GM19395 (cell line): ENCODE data around the gene WIPI1.

Experiments used
- ATAC-seq: cut with Tn5 transposase; IDR thresholded peaks from one replicate; pipeline ENCODE4 v1.9.1; 2021; ENCODE audit warnings: mild to moderate bottlenecking, moderate library complexity; ENCODE audit not compliant: unreplicated experiment

WIPI1 gene

GRCh38 chr17:68461122-68461539 is 3.8 kb upstream of the WIPI1 start:
- ATAC-seq: no peak

GRCh38 chr17:68460715-68461114 is 3.4 kb upstream of the WIPI1 start:
- ATAC-seq: no peak

- ATAC-seq: no peak
These were observed 2.9 kb upstream of the WIPI1 start for GRCh38 chr17:68460146-68460545.

DNA sequence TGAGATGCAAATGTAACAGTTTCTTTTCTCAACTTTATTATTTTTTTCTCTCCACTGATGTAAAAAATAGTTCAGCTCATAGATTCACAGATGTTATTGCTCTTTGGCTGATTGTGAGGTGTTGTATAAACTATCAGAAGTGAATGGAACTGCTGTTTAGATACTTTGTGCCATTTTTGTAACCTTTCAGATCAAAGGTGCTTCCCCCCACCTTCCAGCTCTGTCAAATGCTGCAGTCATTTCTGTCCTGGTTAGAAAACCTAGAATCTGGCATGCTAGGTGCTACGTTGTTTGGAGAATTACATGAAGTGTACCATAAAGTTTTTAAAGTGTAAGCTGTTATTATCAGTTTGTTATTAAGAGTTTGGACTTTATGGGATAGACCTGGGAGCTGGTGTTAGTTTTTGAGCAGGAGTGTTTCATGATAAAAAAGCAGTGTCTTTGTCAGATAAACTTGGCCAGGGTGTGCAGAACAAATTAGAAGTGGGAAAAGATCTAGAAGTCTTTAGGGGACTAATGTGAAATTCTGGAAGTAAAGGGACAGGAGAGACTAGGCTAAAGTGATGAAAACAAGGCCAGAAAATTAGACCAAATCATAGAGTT is 1.8 kb upstream of the WIPI1 start:
- ATAC-seq: peak; percentile 33

DNA sequence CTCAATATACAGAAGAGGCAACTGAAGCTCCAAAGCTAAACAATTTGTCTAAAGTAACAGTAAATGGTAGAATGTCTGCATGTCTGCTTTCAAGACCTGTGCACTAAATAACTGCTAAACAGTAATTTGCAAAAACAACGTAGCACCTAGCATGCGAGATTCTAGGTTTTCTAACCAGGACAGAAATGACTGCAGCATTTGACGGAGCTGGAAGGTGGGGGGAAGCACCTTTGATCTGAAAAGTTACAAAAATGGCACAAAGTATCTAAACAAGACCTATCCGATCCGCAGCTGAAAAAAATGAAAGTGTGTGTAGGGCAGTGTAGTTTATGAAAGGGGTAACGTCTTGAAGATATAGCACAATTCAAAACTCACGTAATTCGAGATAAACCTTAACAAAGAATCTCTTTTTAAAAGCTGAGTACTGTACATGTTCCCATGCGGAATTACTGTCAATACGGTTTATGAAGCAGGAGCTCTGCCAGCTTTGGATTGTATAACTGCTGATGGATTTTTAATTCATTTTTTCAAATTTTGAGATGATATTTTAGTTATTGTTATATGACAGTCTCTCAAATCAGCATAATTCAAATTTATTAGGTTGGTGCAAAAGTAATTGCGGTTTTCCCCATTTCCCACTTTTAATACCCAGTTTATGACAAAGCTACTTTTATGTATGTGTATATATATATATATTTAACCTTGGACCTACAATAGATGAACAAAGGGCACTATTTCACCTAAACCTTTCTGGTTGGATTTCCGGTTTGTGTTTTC is 1.2 kb upstream of the WIPI1 start:
- ATAC-seq: no peak

- peak; percentile 70 for ATAC-seq
These were observed 403 bp upstream of the WIPI1 start for GRCh38 chr17:68457539-68458259.

- no peak for ATAC-seq
These were observed 743 bp downstream of the WIPI1 start for GRCh38 chr17:68456339-68457167.

DNA sequence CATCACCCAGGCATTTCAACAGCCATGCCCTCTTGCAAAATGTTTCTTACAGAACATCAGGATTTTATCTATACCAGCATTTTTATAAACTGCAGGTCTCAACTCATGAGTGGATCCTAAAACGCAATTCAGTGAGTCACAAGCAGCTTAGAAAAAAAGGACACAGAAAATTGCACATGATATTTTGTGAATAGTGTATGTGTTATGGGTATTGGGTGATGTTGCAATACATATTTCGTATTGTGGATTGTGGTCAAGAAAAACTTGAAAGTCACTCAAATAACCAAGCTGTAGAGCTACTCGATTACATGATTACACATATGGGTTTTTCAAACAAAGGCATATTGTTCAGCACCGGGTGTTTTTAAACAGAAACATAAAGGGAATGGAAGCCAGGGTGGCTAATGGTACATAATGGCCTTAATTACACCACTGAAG is 1.4 kb downstream of the WIPI1 start:
- ATAC-seq: no peak

DNA sequence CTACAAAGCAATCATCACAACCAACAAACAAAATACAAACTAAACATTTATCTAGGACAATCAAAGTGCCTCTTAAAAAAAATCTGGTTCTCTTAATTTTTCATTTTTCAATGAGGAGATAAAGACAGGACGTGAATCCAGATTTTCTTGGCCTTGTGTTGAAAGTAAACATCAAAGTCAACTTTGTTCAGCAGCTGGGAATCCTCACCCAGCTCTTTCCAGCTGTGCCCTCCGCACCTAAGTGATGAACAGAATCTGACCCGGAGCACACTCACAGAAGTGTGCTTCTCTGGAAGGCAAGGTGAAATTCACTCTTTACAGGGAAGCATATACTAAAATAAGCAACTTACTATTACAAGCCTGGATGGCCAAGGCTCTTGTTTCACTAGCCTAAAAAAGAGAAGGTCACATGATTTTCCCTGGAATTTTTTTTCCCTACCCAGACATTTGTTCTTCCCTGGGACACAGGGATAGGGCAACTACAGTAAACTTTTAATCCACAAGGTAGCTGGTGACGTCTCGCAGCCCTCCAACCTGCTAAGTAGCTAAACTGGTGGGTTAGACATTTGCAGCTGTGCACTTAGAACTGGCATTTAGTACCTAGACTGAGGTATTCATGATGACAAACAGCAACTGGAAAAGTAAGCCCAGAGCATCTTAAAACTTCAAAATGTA is 3.2 kb downstream of the WIPI1 start:
- ATAC-seq: no peak

DNA sequence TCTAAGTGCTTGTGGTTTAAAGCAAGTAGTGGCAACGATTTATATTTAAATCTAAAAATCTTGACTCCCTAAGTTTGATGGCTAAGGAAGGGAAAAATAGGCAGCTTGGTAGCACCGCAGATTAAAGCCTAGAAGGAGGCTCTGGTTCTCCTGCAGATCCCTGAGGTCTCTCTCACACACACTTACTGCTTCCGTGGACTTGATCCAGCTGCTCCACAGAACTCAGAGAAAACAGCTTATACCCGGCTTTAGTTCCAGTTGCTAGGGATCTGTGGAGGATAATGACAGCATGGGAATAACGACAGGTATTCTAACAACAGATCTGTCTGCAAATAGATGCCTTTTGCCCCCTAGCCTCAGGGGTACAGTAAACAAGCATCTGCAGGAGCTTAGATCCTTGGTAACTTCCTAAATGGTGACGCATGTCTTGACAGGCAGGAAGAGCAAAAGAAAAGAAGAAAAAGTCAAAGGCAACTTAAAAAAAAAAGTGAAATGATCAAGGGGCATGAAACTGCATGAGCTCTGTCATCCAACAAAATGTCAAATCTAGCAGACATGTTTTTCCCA is 4.5 kb downstream of the WIPI1 start:
- no peak for ATAC-seq

- no peak for ATAC-seq
These were observed 5.5 kb downstream of the WIPI1 start for GRCh38 chr17:68451670-68452354.

DNA sequence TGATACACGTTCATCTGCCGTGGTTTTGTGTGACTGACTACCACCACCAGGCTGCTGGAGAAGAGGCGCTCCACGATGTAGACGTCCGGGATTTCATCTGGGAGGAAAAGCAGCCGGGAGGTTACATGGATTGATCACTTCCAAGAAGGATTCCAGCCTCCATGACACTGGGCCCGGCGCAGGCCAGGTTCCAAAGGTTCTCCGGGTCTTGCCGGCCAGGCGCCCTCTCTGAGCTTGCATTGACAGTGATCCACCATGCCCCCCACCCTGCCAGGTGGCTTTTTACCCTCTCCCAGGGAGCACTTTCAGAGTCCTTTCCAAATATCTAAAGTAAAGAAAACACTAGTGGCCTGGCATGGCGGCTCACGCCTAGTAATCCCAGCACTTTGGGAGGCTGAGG is 6.5 kb downstream of the WIPI1 start:
- no peak for ATAC-seq

GRCh38 chr17:68450391-68450790 is 6.9 kb downstream of the WIPI1 start:
- no peak for ATAC-seq

- ATAC-seq: no peak
These were observed 8.1 kb downstream of the WIPI1 start for GRCh38 chr17:68449021-68449739.

DNA sequence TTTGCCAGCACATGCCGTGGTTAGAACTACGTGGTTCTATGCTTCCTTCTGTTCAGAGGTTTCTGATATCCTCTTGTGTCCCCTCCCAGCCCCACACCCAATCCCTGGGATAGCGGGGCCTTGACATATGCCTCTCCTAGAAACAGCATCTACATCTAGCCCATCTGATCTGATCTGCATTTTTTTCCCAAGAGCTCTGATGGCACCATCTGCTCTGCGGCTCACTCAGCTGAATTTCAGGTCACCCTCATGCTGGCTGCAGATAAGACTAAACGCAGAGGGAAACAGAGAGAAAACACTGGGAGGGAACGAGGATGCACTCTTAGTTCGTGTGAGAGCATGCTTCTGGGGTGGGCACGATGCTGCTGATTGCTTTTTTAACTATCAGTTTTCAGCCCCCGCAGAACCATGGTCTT is 10.7 kb downstream of the WIPI1 start:
- no peak for ATAC-seq

- ATAC-seq: no peak
These were observed 11.6 kb downstream of the WIPI1 start for GRCh38 chr17:68445671-68446070.

DNA sequence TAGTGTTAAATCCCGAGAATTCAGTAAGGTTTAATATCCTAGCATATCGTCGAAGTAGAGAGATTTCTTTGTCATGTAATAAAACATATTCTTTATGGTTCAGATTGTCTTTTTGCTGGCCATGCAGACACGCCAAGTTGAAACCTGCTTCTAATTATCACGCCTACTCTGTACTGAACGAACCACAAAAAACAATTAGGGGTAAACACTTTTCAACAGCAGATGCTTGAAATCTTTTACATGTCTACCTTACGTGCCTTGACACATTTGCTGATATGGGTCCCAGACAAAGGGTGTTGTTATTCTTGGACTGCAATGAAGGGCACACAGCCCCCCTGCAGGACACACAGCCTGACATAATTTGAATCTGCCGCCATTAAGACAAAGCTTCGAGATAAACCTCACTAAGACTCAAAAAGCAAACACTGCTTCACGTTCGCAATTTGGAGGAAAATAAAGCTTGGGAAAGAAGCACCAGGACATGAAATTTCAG is 13.3 kb downstream of the WIPI1 start:
- no peak for ATAC-seq

DNA sequence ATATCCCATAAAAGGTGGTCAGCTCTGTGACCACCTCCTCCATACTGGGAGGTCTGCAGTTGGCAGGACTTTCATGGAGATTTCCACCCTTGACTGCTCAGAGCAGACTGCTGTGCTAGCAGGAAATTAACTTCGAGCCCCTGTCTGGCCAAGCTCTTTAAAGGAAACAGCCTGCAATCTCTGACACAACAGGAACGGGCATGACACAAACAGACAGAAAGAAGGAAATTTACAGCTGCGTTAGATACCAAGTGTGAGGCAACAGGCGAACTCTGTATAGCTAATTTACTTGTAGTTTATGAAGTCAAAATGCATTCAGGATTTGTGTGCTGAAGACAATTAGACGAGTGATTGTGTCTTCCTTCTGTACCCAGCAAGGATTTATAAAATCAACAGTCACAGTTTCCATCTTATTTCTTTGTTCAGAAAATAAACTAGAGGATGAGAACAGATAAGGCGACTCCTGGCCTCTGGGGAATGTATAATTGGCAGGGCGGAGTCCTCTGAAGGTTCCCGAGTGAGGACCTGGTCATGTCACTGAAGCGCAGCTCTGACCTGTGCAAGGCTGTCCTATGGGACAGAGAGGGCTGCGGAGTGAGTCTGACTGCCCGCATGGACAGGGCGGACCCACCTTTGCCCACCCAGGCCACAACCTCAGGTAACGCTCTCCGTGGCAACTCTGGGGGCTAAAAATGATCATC is 16.1 kb downstream of the WIPI1 start:
- ATAC-seq: no peak
